Activated T-helper 1 cell treated with anti-CD3 and anti-CD28 coated beads, Interleukin-2, amount 50 U/mL, for 16 hours (primary cell): ENCODE measurements around the gene PXMP2.
"Not testable (repeated sequence)": the region's sequence is repeated elsewhere in the genome, so short reads cannot be mapped to it uniquely, and the experiment has no call there.

Source experiments
- DNase-seq, 2 donors: peaks; one replicate each; pipeline ENCODE4 v3.0.0-alpha.2; 2020; ENCODE audit warnings: low read depth in 1 of 2, low spot score in 1 of 2

Gene PXMP2

GRCh38 chr12:132692030-132692429 is 4.6 kb downstream of the PXMP2 start:
- not testable (repeated sequence) for DNase-seq

GRCh38 chr12:132694888-132695287 is 7.5 kb downstream of the PXMP2 start:
- not testable (repeated sequence) for DNase-seq

- DNase-seq, result no peak
These were observed 8.0 kb downstream of the PXMP2 start for GRCh38 chr12:132695431-132695830.

GRCh38 chr12:132698341-132698740 is 11.0 kb downstream of the PXMP2 start:
- no peak for DNase-seq

- no peak for DNase-seq
These were observed 12.9 kb downstream of the PXMP2 start for GRCh38 chr12:132700212-132700822.

GRCh38 chr12:132702640-132703039 is 15.3 kb downstream of the PXMP2 start:
- DNase-seq, result no peak

- DNase-seq, result no peak
These were observed 16.3 kb downstream of the PXMP2 start for GRCh38 chr12:132703641-132704040.

GRCh38 chr12:132707241-132707640 is 19.9 kb downstream of the PXMP2 start:
- no peak for DNase-seq

- DNase-seq, result no peak
These were observed 20.8 kb downstream of the PXMP2 start for GRCh38 chr12:132708150-132708549.

GRCh38 chr12:132710043-132710404 is 22.6 kb downstream of the PXMP2 start:
- no peak for DNase-seq

- DNase-seq, result peak; percentile 84 to 91
These were observed 23.2 kb downstream of the PXMP2 start, which contains the start of gene PGAM5 for GRCh38 chr12:132710405-132711079. Gene PGAM5 (plus strand): TSS chr12:132710842. CDS start chr12:132710877, 35 bp downstream.

- DNase-seq, result no peak
These were observed 23.9 kb downstream of the PXMP2 start for GRCh38 chr12:132711080-132711843.

GRCh38 chr12:132713123-132713522 is 25.7 kb downstream of the PXMP2 start:
- no peak for DNase-seq

- no peak for DNase-seq
These were observed 28.5 kb downstream of the PXMP2 start for GRCh38 chr12:132715874-132716273.

GRCh38 chr12:132716356-132716755 is 29.0 kb downstream of the PXMP2 start:
- DNase-seq, result no peak

- DNase-seq, result no peak
These were observed 29.6 kb downstream of the PXMP2 start for GRCh38 chr12:132717011-132717410.

GRCh38 chr12:132717531-132718387 is 30.4 kb downstream of the PXMP2 start:
- no peak for DNase-seq

- DNase-seq, result no peak
These were observed 31.3 kb downstream of the PXMP2 start for GRCh38 chr12:132718644-132719043.

- no peak for DNase-seq
These were observed 32.0 kb downstream of the PXMP2 start for GRCh38 chr12:132719141-132719953.

- no peak for DNase-seq
These were observed 32.6 kb downstream of the PXMP2 start for GRCh38 chr12:132719954-132720324.
